Measurements from ENCODE around the gene ACOX3. TPM values are rescaled to one million over a fixed set of nuclear protein-coding genes. Genes with fewer than 3 reads are reported as not detected.

The ACOX3 gene
- total and polyA plus RNA-seq, 2 of the 8 experiments (the other 6 are each of a cell fraction or from before 2014, with no cell fraction given), result 2.5 to 9.9 TPM

DNA sequence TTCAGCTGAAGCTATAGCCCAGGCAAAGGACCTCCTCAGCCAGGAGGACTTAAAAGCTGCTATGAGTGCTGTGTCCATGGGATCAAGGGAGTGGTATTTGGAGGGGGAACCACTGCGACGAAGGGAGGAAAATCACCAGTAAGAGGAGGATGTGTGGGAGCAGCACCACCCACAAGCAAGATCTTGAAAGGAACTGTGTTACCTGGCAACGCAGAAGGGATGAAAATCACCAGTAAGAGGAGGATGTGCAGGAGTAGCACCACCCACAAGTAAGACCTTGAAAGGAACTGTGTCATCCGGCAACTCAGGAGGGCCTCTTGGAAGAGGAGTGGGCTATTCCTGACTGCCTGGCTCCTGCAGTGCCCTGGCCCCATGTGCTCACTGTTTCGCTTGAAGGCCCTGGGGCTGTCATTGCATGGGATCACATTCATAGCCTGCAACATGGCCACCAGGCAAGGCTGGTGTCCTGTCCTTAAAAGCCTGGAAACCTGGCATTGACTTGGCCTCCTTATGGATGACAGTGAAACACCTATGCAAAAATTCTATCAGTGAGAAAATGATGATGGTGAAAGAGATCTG, 48.4 kb upstream of the ACOX3 start (continued):
- TF ChIP-seq CTBP2 (IDR thresholded peaks at IDR 0.05; ENCODE audit: borderline replicate concordance, insufficient read depth, insufficient read length, low read length) (no peak), SP1 (IDR thresholded peaks at IDR 0.05; ENCODE audit: low read depth, low read length) (no peak), JUN (IDR thresholded peaks at IDR 0.05; ENCODE audit: low read depth, low read length) (no peak), KDM1A (IDR thresholded peaks at IDR 0.05; ENCODE audit: borderline replicate concordance, low read length) (no peak), EP300 (IDR thresholded peaks at IDR 0.05; ENCODE audit: borderline replicate concordance in 1 of 2, low read depth in 2 of 2, low read length in 2 of 2) (no peak), CBX8 (IDR thresholded peaks at IDR 0.05; ENCODE audit: borderline replicate concordance, low read depth, low read length) (no peak)
- TF ChIP-seq, protein P1, sequence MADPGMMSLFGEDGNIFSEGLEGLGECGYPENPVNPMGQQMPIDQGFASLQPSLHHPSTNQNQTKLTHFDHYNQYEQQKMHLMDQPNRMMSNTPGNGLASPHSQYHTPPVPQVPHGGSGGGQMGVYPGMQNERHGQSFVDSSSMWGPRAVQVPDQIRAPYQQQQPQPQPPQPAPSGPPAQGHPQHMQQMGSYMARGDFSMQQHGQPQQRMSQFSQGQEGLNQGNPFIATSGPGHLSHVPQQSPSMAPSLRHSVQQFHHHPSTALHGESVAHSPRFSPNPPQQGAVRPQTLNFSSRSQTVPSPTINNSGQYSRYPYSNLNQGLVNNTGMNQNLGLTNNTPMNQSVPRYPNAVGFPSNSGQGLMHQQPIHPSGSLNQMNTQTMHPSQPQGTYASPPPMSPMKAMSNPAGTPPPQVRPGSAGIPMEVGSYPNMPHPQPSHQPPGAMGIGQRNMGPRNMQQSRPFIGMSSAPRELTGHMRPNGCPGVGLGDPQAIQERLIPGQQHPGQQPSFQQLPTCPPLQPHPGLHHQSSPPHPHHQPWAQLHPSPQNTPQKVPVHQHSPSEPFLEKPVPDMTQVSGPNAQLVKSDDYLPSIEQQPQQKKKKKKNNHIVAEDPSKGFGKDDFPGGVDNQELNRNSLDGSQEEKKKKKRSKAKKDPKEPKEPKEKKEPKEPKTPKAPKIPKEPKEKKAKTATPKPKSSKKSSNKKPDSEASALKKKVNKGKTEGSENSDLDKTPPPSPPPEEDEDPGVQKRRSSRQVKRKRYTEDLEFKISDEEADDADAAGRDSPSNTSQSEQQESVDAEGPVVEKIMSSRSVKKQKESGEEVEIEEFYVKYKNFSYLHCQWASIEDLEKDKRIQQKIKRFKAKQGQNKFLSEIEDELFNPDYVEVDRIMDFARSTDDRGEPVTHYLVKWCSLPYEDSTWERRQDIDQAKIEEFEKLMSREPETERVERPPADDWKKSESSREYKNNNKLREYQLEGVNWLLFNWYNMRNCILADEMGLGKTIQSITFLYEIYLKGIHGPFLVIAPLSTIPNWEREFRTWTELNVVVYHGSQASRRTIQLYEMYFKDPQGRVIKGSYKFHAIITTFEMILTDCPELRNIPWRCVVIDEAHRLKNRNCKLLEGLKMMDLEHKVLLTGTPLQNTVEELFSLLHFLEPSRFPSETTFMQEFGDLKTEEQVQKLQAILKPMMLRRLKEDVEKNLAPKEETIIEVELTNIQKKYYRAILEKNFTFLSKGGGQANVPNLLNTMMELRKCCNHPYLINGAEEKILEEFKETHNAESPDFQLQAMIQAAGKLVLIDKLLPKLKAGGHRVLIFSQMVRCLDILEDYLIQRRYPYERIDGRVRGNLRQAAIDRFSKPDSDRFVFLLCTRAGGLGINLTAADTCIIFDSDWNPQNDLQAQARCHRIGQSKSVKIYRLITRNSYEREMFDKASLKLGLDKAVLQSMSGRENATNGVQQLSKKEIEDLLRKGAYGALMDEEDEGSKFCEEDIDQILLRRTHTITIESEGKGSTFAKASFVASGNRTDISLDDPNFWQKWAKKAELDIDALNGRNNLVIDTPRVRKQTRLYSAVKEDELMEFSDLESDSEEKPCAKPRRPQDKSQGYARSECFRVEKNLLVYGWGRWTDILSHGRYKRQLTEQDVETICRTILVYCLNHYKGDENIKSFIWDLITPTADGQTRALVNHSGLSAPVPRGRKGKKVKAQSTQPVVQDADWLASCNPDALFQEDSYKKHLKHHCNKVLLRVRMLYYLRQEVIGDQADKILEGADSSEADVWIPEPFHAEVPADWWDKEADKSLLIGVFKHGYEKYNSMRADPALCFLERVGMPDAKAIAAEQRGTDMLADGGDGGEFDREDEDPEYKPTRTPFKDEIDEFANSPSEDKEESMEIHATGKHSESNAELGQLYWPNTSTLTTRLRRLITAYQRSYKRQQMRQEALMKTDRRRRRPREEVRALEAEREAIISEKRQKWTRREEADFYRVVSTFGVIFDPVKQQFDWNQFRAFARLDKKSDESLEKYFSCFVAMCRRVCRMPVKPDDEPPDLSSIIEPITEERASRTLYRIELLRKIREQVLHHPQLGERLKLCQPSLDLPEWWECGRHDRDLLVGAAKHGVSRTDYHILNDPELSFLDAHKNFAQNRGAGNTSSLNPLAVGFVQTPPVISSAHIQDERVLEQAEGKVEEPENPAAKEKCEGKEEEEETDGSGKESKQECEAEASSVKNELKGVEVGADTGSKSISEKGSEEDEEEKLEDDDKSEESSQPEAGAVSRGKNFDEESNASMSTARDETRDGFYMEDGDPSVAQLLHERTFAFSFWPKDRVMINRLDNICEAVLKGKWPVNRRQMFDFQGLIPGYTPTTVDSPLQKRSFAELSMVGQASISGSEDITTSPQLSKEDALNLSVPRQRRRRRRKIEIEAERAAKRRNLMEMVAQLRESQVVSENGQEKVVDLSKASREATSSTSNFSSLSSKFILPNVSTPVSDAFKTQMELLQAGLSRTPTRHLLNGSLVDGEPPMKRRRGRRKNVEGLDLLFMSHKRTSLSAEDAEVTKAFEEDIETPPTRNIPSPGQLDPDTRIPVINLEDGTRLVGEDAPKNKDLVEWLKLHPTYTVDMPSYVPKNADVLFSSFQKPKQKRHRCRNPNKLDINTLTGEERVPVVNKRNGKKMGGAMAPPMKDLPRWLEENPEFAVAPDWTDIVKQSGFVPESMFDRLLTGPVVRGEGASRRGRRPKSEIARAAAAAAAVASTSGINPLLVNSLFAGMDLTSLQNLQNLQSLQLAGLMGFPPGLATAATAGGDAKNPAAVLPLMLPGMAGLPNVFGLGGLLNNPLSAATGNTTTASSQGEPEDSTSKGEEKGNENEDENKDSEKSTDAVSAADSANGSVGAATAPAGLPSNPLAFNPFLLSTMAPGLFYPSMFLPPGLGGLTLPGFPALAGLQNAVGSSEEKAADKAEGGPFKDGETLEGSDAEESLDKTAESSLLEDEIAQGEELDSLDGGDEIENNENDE (IDR thresholded peaks at IDR 0.05; ENCODE audit: insufficient replicate concordance, low read length), result no peak
